B cell (primary cell): Measurements from ENCODE around the gene SLC16A7.

Experiments used
- EZH2 ChIP-seq: IDR thresholded peaks from 2 replicates; pipeline ENCODE4 v1.6.1; 2012; ENCODE audit warnings: borderline replicate concordance, low read depth, mild to moderate bottlenecking, moderate library complexity, low read length; ENCODE audit not compliant: insufficient read depth, poor library complexity, severe bottlenecking
- TF ChIP-seq, protein P1 (sequence below): fragments of 200-600 bp; IDR thresholded peaks from one replicate; pipeline ENCODE4 v1.8.0; 2022; ENCODE audit warnings: antibody characterized with exemption, mild to moderate bottlenecking

DNA sequence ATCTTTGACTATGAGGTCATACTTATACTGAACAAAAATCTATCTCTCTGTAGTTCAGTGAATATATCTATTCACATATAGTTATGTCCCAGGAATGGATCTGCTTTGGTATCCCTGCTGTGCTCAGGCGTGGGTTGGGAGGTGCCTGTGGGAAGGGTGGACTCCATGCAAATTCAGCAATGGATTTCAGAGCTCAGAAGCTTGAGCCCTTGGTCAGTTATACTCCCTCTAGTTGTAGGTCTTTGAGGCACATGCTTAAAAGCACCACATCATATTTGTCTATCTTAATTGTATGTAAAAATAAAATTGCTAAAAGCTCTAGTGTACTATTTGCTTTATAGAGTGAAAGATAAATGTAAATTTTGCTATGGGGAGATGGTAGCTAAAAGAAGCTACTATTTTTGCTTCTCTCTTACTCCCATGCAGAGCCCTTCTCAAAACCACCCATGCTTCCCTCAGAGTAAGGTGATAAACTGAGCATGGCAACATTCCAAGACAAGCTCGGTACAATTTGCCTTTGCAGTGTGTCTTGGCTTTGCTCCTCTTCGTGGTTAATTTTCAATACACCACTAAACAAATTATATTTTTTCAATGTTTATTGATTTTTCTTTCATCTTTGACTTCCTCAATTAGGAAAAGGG lies 54.9 kb downstream of the SLC16A7 start:
- no peak for TF ChIP-seq EZH2
- TF ChIP-seq, protein P1, sequence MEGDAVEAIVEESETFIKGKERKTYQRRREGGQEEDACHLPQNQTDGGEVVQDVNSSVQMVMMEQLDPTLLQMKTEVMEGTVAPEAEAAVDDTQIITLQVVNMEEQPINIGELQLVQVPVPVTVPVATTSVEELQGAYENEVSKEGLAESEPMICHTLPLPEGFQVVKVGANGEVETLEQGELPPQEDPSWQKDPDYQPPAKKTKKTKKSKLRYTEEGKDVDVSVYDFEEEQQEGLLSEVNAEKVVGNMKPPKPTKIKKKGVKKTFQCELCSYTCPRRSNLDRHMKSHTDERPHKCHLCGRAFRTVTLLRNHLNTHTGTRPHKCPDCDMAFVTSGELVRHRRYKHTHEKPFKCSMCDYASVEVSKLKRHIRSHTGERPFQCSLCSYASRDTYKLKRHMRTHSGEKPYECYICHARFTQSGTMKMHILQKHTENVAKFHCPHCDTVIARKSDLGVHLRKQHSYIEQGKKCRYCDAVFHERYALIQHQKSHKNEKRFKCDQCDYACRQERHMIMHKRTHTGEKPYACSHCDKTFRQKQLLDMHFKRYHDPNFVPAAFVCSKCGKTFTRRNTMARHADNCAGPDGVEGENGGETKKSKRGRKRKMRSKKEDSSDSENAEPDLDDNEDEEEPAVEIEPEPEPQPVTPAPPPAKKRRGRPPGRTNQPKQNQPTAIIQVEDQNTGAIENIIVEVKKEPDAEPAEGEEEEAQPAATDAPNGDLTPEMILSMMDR: no peak
